ENCODE data around the gene RAET1E. TPM values are rescaled to one million over a fixed set of nuclear protein-coding genes. Genes with fewer than 3 reads are reported as not detected.
"Not testable (repeated sequence)": the region's sequence is repeated elsewhere in the genome, so short reads cannot be mapped to it uniquely, and the experiment has no call there.

Gene RAET1E, protein sequence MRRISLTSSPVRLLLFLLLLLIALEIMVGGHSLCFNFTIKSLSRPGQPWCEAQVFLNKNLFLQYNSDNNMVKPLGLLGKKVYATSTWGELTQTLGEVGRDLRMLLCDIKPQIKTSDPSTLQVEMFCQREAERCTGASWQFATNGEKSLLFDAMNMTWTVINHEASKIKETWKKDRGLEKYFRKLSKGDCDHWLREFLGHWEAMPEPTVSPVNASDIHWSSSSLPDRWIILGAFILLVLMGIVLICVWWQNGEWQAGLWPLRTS
- total RNA-seq (1 to 10 TPM in 6 of 7 donors, under 1 TPM in 1; 0.94 to 3.4 (median 2.0) TPM), polyA plus RNA-seq (under 1 TPM; 0.04 to 0.80 (median 0.23) TPM)
- long read RNA-seq, donor 1, result 0 reads
- long read RNA-seq, donor 2, result 0 reads

- no peak for DNase-seq
- peaks cover 8 to 36% (median 27%) of the 10 kb centered on the region in 6 donors for H3K4me1 ChIP-seq
- H3K36me3 ChIP-seq, result no peaks in the 10 kb centered on the region
- peak within 1 kb of the TSS in 3 of 8 donors; percentile 5 to 48 (median 23) for H3K4me3 ChIP-seq
- H3K27ac ChIP-seq, result peak within 1 kb of the TSS; percentile 33 to 85 (median 82)
- intact Hi-C loops (cut with DNase I; ENCODE audit: low total_unique reads), result no loop called here
- WGBS, 5 donors, result 80 to 89% (median 82%) methylated on average over 15 to 17 of the region's 17 CpGs
- peaks cover 0 to 5% (median 0%) of the 10 kb centered on the region in 7 donors for H3K27me3 ChIP-seq (replicated peaks in 1 of 7)
- TF ChIP-seq POLR2A (IDR thresholded peaks at IDR 0.05) (no peak), CTCF (IDR thresholded peaks at IDR 0.05 in 8 of 11, conservative IDR thresholded peaks at IDR 0.05 in 3 of 11) (no peak)
- no peaks in the 10 kb centered on the region for H3K9me3 ChIP-seq
Measured at GRCh38 chr6:149897855-149898744, at the start of gene RAET1E. Gene RAET1E, minus strand, starts transcription at chr6:149898113. Its CDS starts 7,212 bp downstream, at chr6:149890901.

DNA sequence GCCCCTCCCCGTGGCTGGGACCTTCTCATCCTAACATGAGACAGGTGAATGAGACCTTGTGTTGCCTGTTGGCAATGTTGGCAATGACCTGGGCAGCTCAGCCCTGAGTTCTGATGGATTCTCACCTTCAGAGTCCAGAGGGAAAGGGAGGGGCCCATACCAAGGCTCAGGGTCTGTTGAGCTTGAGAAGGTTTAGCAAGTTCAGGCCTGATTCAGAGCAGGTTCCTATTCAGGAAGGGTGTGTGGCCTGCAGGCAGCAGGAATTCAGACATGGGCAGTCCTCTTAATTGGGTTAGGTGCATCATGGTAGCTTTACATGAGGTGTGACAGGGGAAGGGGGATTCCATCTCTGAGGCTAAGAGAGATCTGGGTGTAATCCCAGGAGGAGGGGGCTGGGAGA is 49.6 kb upstream of the RAET1E start:
- H3K27ac ChIP-seq; intact Hi-C loops (cut with DNase I; ENCODE audit: low total_unique reads); DNase-seq; H3K4me1 ChIP-seq; H3K36me3 ChIP-seq; H3K9me3 ChIP-seq; H3K4me3 ChIP-seq: not testable (repeated sequence)
- peaks cover 0 to 55% (median 21%) of the 10 kb centered on the region in 7 donors for H3K27me3 ChIP-seq (replicated peaks in 1 of 7)
- no CpG with 5 or more reads among the region's 1 CpG for whole genome bisulfite sequencing, 5 donors

- DNase-seq; H3K9me3 ChIP-seq; intact Hi-C loops (cut with DNase I; ENCODE audit: low total_unique reads); H3K4me1 ChIP-seq; H3K4me3 ChIP-seq; H3K36me3 ChIP-seq; H3K27ac ChIP-seq: not testable (repeated sequence)
- H3K27me3 ChIP-seq (replicated peaks in 1 of 7), result peaks cover 0 to 55% (median 24%) of the 10 kb centered on the region in 7 donors
- WGBS, 5 donors, result 57 to 72% (median 66%) methylated on average over 7 of the region's 7 CpGs
Measured at GRCh38 chr6:149946631-149947030, 48.7 kb upstream of the RAET1E start.

DNA sequence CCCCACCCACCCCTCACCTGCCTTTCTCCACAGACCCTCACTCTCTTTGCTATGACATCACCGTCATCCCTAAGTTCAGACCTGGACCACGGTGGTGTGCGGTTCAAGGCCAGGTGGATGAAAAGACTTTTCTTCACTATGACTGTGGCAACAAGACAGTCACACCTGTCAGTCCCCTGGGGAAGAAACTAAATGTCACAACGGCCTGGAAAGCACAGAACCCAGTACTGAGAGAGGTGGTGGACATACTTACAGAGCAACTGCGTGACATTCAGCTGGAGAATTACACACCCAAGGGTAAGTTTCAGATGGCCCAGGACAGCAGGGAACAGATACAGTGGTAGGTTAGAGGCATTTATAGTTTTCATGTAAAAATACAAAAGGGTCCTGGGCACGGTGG is 47.4 kb upstream of the RAET1E start:
- H3K36me3 ChIP-seq; H3K9me3 ChIP-seq; H3K27ac ChIP-seq; H3K4me3 ChIP-seq; DNase-seq; intact Hi-C loops (cut with DNase I; ENCODE audit: low total_unique reads): not testable (repeated sequence)
- 73 to 94% (median 77%) methylated on average over 3 to 5 of the region's 6 CpGs for WGBS, 5 donors
- Histone ChIP-seq H3K4me1 (peaks cover 0 to 23% (median 19%) of the 10 kb centered on the region in 6 donors), H3K27me3 (replicated peaks in 1 of 7) (peaks cover 0 to 55% (median 22%) of the 10 kb centered on the region in 7 donors)

- H3K4me3 ChIP-seq; H3K36me3 ChIP-seq; DNase-seq; H3K9me3 ChIP-seq; intact Hi-C loops (cut with DNase I; ENCODE audit: low total_unique reads); H3K27ac ChIP-seq: not testable (repeated sequence)
- Histone ChIP-seq H3K4me1 (peaks cover 9 to 38% (median 31%) of the 10 kb centered on the region in 6 donors), H3K27me3 (replicated peaks in 1 of 7) (peaks cover 0 to 58% (median 41%) of the 10 kb centered on the region in 7 donors)
- WGBS, 5 donors, result 77 to 89% (median 78%) methylated on average over 3 to 5 of the region's 5 CpGs
Measured at GRCh38 chr6:149943321-149943720, 45.4 kb upstream of the RAET1E start.

- Histone ChIP-seq H3K4me1 (peaks cover 11 to 45% (median 34%) of the 10 kb centered on the region in 6 donors), H3K4me3 (peak overlapping the region in 6 of 8 donors; percentile 25 to 74 (median 52)), H3K36me3 (no peaks in the 10 kb centered on the region), H3K27ac (peak overlapping the region in 1 of 8 donors; percentile 19), H3K27me3 (replicated peaks in 1 of 7) (peaks cover 0 to 61% (median 48%) of the 10 kb centered on the region in 7 donors), H3K9me3 (no peaks in the 10 kb centered on the region)
- intact Hi-C loops (cut with DNase I; ENCODE audit: low total_unique reads), result no loop called here
- TF ChIP-seq CTCF (IDR thresholded peaks at IDR 0.05 in 8 of 11, conservative IDR thresholded peaks at IDR 0.05 in 3 of 11), result no peak
- TF ChIP-seq POLR2AphosphoS5 (IDR thresholded peaks at IDR 0.05), result no peak
- TF ChIP-seq POLR2A (IDR thresholded peaks at IDR 0.05), result no peak
- DNase-seq, result no peak
- WGBS, 5 donors, result 26 to 34% (median 30%) methylated on average over 11 to 13 of the region's 13 CpGs
Measured at GRCh38 chr6:149942461-149942829, 44.5 kb upstream of the RAET1E start.
